AG04450 (cell line): ENCODE data around the gene AAGAB. TPM values are rescaled to one million over a fixed set of nuclear protein-coding genes. Genes with fewer than 3 reads are reported as not detected.
"Not testable (repeated sequence)": the region's sequence is repeated elsewhere in the genome, so short reads cannot be mapped to it uniquely, and the experiment has no call there.

Experiments
- CTCF ChIA-PET: fragments of 300-600, 350-600 bp; formaldehyde crosslinking; extraction: SDS; loops from one replicate; lab custom pipeline; 2022; ENCODE audit warnings: antibody characterized with exemption, inconsistent platforms; lab: Charles Lee
- POLR2A ChIA-PET: fragments of 350-600 bp; formaldehyde crosslinking; extraction: SDS; loops from one replicate; lab custom pipeline; 2021; ENCODE audit warnings: antibody characterized with exemption, inconsistent platforms; lab: Yijun Ruan, JAX
- DNase-seq: peaks from one replicate; pipeline ENCODE4 v3.0.0-alpha.2; 2011; ENCODE audit warnings: low read depth, low spot score
- H3K27ac ChIP-seq: one replicate; pipeline ENCODE4 v1.5.1; 2012; ENCODE audit warnings: low read depth, low read length, control low read depth
- H3K27me3 ChIP-seq: one replicate; pipeline ENCODE4 v1.6.0; 2012; ENCODE audit warnings: low read length; ENCODE audit not compliant: control insufficient read depth, insufficient read depth
- H3K4me3 ChIP-seq: 2 replicates; pipeline ENCODE4 v1.5.1; 2011; ENCODE audit warnings: mild to moderate bottlenecking, low read depth, low read length, control low read depth
- H3K9me3 ChIP-seq: 2 replicates; pipeline ENCODE4 v1.5.1; 2012; ENCODE audit warnings: low read length; ENCODE audit not compliant: control insufficient read depth, insufficient read depth
- polyA plus RNA-seq: library from polyadenylated mRNA; depleted of rRNA; stranded (reverse); fragments of >200 nt; gene quantifications from 2 replicates; pipeline ENCODE4 v1.2.3, GENCODE V29; 2011; rRNA removed
- TF ChIP-seq, protein P1 (sequence below): IDR thresholded peaks from 2 replicates; pipeline ENCODE4 v1.5.1; 2011; ENCODE audit warnings: low read depth, low read length, control low read depth, inconsistent platforms

Gene AAGAB
- polyA plus RNA-seq, 1 experiment: 58.0 TPM

DNA sequence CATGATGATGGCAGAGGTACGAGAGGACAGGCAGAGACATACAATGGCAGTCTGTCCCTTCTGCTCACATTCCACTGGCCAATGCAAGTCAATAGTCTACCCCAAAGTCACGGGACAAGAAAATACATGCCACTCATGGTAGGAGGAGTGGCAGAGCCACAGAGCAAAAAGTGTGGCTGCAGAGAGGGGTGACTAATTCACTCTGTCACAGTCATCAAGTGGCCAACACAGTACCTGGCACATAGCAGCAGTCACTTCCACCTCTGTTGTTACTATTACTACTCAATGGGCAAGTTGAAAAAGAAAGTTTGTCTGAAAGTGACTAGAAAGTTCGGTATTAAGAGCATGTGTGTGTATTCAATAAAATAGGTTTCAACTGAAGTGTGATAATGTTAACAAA is 97.6 kb downstream of the AAGAB start:
- H3K9me3 ChIP-seq: no peaks in the 10 kb centered on the region
- CTCF ChIA-PET: no interaction called here
- POLR2A ChIA-PET: no interaction called here
- DNase-seq: no peak
- H3K27ac ChIP-seq: no peak overlapping the region
- H3K27me3 ChIP-seq: no peaks in the 10 kb centered on the region
- H3K4me3 ChIP-seq: no peak overlapping the region
- TF ChIP-seq, protein P1, sequence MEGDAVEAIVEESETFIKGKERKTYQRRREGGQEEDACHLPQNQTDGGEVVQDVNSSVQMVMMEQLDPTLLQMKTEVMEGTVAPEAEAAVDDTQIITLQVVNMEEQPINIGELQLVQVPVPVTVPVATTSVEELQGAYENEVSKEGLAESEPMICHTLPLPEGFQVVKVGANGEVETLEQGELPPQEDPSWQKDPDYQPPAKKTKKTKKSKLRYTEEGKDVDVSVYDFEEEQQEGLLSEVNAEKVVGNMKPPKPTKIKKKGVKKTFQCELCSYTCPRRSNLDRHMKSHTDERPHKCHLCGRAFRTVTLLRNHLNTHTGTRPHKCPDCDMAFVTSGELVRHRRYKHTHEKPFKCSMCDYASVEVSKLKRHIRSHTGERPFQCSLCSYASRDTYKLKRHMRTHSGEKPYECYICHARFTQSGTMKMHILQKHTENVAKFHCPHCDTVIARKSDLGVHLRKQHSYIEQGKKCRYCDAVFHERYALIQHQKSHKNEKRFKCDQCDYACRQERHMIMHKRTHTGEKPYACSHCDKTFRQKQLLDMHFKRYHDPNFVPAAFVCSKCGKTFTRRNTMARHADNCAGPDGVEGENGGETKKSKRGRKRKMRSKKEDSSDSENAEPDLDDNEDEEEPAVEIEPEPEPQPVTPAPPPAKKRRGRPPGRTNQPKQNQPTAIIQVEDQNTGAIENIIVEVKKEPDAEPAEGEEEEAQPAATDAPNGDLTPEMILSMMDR: no peak

DNA sequence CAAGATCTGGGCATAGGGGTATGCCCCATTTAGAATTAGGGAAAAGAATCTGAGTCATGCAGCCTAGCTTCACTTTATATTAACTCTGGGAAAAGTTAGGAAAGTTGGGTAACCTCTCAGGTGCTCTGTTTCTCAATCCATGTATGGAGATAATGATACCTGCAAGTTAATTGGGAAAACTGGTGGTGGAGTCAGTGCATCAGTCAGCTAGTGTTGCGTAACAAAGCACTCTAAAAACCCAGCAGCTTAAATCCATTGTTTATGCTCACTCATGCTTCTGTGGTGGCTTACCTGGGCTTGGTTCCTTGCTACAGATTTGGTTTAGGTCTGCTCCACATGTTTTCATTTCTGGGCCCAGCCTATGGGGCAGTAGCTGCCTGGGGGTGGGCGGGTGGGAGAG is 98.0 kb downstream of the AAGAB start:
- Histone ChIP-seq H3K27ac (no peak overlapping the region), H3K9me3 (no peaks in the 10 kb centered on the region), H3K4me3 (no peak overlapping the region), H3K27me3 (no peaks in the 10 kb centered on the region)
- ChIA-PET POLR2A (interaction anchor here (0.8 kb wide), 1 partner anchor 10 kb away, joined by 3 read pairs; no protein-coding TSS in a partner anchor), CTCF (no interaction called here)
- TF ChIP-seq, protein P1: no peak
- no peak for DNase-seq

DNA sequence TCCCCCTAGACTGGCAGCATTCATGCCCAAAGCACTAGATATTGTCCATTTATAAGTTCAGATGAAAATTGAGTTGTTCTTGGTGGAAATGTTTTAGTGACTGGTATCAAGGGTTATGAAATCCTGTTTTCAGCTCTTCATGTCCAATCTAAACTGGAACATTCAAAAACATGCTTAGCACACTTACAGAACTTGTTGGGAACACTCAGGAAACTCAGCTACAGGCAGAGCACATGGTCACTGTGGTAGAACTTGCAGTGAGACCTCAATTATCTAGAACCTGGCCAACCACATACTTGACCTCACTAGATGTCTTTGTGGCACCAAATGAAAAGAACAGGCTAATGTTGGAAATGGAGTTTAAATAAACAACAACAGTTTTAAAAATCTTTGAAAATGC is 100.2 kb downstream of the AAGAB start:
- POLR2A ChIA-PET: interaction anchor here (0.6 kb wide), 1 partner anchor 85 kb away, joined by 3 read pairs; no protein-coding TSS in a partner anchor
- H3K27me3 ChIP-seq: no peaks in the 10 kb centered on the region
- CTCF ChIA-PET: interaction anchor here (0.6 kb wide), 1 partner anchor 10 kb away, joined by 4 read pairs; no protein-coding TSS in a partner anchor
- H3K4me3 ChIP-seq: no peak overlapping the region
- DNase-seq: no peak
- no peaks in the 10 kb centered on the region for H3K9me3 ChIP-seq
- TF ChIP-seq, protein P1: no peak
- no peak overlapping the region for H3K27ac ChIP-seq

- CTCF ChIA-PET, DNase-seq, H3K27ac ChIP-seq, H3K27me3 ChIP-seq, H3K4me3 ChIP-seq, H3K9me3 ChIP-seq, POLR2A ChIA-PET: not testable (repeated sequence)
Observed at GRCh38 chr15:67153044-67153443, 101.4 kb downstream of the AAGAB start.

DNA sequence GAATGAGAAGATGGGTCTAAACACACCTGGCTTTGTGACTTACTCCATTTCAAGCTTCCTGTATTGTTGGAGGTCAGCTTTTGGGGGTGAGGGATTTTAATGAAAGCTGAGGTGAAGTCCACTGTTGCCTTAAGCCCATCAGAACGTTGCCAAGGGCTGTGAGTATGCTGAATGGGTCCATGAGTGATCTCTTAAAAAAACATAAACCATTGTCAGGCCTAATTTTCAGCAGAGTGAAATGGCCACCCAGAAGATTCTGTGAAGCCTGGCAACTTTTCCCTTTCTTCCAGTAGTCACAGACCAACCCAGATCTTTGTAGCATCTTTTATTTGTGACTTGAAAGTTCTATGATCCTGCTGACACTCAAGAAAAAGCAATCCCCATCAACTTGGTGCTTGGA is 102.0 kb downstream of the AAGAB start:
- Histone ChIP-seq H3K4me3 (no peak overlapping the region), H3K27ac (peak overlapping the region; percentile 42), H3K9me3 (no peaks in the 10 kb centered on the region), H3K27me3 (no peaks in the 10 kb centered on the region)
- no peak for DNase-seq
- POLR2A ChIA-PET: no interaction called here
- TF ChIP-seq, protein P1: no peak
- CTCF ChIA-PET: no interaction called here

Other genes with a start within 250 kb of the AAGAB start
- gene SMAD3, start 189.1 kb downstream of the AAGAB start, polyA plus RNA-seq: 115 and 138 TPM in 2 replicates
- 0.95 and 1.1 TPM in 2 replicates for gene IQCH, start 125 bp upstream of the AAGAB start, polyA plus RNA-seq